ENCODE results near the gene ATP5F1E. TPM values are rescaled to one million over a fixed set of nuclear protein-coding genes. Genes with fewer than 3 reads are reported as not detected.
"Not testable (repeated sequence)": the region's sequence is repeated elsewhere in the genome, so short reads cannot be mapped to it uniquely, and the experiment has no call there.

ATP5F1E gene
- total and polyA plus RNA-seq, 8 donors = 75.5 to 197 (median 169) TPM

DNA sequence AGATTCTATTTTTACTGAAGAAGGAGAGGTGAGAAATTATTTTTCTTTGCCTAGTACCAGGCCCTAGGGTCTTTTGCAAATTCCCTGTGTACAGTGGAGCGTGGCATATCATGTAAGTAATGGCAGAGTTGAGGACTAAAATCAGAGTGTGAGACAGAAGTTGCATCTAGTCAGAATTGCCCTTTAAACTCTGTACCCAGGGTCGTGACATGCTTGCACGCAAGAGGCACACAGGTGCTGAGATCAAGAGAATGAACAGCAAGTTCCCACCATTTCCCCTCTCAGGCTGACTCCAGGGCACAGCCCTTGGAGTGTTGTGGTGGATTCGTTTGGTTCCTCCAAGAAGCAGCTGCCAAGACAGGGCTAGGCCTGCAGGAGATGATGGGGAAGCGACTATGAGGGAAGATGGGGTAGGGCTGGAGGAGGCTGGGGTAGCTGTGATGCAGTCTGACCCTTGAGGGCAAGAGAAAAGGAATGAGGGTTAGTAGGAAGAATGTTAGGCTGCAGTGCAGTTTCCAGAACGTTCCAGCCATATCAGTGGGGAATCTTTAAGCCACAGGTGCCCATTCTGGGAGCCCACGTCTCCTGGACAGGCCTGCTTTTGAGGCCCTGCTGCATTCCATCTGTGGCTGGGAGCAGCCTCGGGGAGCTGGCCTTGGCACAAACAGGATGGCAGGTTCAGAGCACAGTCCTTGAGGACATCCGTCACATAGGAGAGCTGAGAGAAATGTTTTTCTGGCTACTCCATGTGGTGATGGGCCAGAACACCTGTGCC lies 44.2 kb downstream of the ATP5F1E start:
- Histone ChIP-seq H3K36me3 (peaks cover 0 to 72% of the 10 kb centered on the region in 2 donors), H3K9me3 (no peaks in the 10 kb centered on the region), H3K27me3 (no peaks in the 10 kb centered on the region), H3K4me3 (no peak overlapping the region), H3K4me1 (peaks cover 0 to 25% of the 10 kb centered on the region in 2 donors), H3K27ac (no peak overlapping the region)
- TF ChIP-seq CTCF (IDR thresholded peaks at IDR 0.05) = no peak
- intact Hi-C loops (cut with DNase I) = no loop called here
- ATAC-seq = no peak
- DNase-seq = no peak

- intact Hi-C loops (cut with DNase I) = no loop called here
- no peak for DNase-seq
Observed at GRCh38 chr20:58986968-58987517, 45.1 kb downstream of the ATP5F1E start.

DNA sequence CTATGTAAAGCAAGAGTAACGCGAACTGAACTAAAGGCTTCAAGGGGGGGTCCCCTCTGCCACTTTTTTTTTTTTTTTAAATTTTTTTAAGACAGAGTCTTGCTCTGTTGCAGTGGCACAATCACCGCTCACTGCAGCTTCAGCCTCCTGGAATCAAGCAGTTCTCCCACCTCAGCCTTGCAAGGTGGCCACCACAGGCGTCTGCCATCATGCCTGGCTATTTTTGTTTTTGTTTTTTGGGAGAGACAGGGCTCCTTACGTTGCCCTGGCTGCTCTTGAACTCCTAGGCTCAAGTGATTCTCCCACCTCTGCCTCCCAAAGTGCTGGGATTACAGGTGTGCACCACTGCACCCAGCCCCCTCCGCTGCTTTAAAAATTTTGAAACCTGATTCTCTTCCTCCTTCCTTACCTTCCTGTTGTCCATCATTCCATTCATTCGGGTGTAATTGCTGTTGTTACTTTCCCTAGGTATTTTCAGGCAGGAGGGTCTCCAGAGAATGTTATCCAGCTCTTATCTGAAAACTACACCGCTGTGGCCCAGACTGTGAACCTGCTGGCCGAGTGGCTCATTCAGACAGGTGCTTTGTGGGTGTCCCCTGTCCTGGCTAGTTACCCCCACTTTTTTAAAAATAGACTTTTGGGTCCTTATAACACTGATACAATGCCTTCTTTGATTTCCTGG lies 45.7 kb downstream of the ATP5F1E start:
- Histone ChIP-seq H3K27me3 (no peaks in the 10 kb centered on the region), H3K9me3 (no peaks in the 10 kb centered on the region)
- no peak for ATAC-seq

More at GRCh38 chr20:58986968-58987517, 45.1 kb downstream of the ATP5F1E start:
- Histone ChIP-seq H3K4me1 (peaks cover 0 to 34% of the 10 kb centered on the region in 2 donors), H3K27ac (no peak overlapping the region), H3K36me3 (peaks cover 0 to 63% of the 10 kb centered on the region in 2 donors), H3K9me3 (no peaks in the 10 kb centered on the region), H3K4me3 (no peak overlapping the region), H3K27me3 (no peaks in the 10 kb centered on the region)
- ATAC-seq = no peak
- TF ChIP-seq CTCF (IDR thresholded peaks at IDR 0.05) = no peak

GRCh38 chr20:58985656-58986055 lies 46.5 kb downstream of the ATP5F1E start:
- no peak for ATAC-seq
- DNase-seq = no peak
- Histone ChIP-seq H3K9me3 (no peaks in the 10 kb centered on the region), H3K27ac (no peak overlapping the region), H3K36me3 (peaks cover 0 to 49% of the 10 kb centered on the region in 2 donors), H3K4me3 (no peak overlapping the region), H3K4me1 (peaks cover 0 to 41% of the 10 kb centered on the region in 2 donors), H3K27me3 (no peaks in the 10 kb centered on the region)
- intact Hi-C loops (cut with DNase I) = no loop called here
- no peak for TF ChIP-seq CTCF (IDR thresholded peaks at IDR 0.05)

More for the DNA sequence above, 45.7 kb downstream of the ATP5F1E start:
- Histone ChIP-seq H3K4me3 (no peak overlapping the region), H3K4me1 (peaks cover 0 to 39% of the 10 kb centered on the region in 2 donors), H3K27ac (no peak overlapping the region), H3K36me3 (peaks cover 0 to 57% of the 10 kb centered on the region in 2 donors)
- DNase-seq = no peak
- TF ChIP-seq CTCF (IDR thresholded peaks at IDR 0.05) = no peak
- intact Hi-C loops (cut with DNase I) = no loop called here

DNA sequence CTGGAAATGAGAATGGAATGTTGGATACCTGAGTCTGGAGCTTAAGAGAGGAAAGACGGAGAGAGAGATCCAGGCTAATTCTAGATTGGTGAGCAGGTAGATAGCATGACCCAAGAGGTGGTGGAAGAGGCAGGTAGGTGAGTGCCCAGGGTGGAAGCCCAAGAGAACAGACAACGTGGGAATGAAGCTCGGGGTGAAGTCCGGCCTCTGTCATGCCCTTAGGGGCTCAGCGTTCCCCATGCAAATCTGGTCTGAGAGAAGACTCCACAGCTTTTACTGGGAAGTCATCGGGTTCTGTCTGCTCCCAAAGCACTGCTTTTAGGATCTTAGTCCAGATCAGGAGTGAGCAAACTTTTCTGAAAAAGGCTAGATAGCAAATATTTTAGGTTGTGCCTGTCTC lies 47.4 kb downstream of the ATP5F1E start:
- Histone ChIP-seq H3K4me1 (peaks cover 0 to 45% of the 10 kb centered on the region in 2 donors), H3K27me3 (no peaks in the 10 kb centered on the region), H3K27ac (no peak overlapping the region), H3K36me3 (peaks cover 0 to 39% of the 10 kb centered on the region in 2 donors), H3K9me3 (no peaks in the 10 kb centered on the region), H3K4me3 (no peak overlapping the region)
- intact Hi-C loops (cut with DNase I) = no loop called here
- DNase-seq (no peak), ATAC-seq (no peak)
- no peak for TF ChIP-seq CTCF (IDR thresholded peaks at IDR 0.05)

DNA sequence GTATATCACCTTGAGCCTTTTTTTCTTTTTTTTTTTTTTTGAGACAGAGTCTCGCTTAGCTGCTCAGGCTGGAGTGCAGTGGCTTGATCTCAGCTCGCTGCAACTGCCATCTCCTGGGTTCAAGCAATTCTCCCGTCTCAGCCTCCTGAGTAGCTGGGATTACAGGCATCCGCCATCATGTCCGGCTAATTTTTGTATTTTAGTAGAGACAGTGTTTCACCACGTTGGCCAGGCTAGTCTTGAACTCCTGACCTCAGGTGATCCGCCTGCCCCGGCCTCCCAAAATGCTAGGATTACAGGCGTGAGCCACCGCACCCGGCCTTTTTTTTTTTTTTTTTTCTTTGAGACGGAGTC lies 49.0 kb downstream of the ATP5F1E start:
- H3K27ac ChIP-seq; H3K4me3 ChIP-seq; ATAC-seq; intact Hi-C loops (cut with DNase I); DNase-seq; H3K9me3 ChIP-seq; H3K27me3 ChIP-seq: not testable (repeated sequence)
- Histone ChIP-seq H3K36me3 (peaks cover 0 to 23% of the 10 kb centered on the region in 2 donors), H3K4me1 (peaks cover 0 to 45% of the 10 kb centered on the region in 2 donors)

Data from left lung (tissue), 10 donors.